ENCODE results near the gene ALDOB. TPM values are rescaled to one million over a fixed set of nuclear protein-coding genes. Genes with fewer than 3 reads are reported as not detected.

The ALDOB gene
- polyA plus RNA-seq, 1 donor from 2014 or later, result not detected

GRCh38 chr9:101481261-101481660 is 45.7 kb upstream of the ALDOB start:
- Histone ChIP-seq H4K20me1 (ENCODE audit: insufficient read depth) (no peaks in the 10 kb centered on the region), H3F3A (ENCODE audit: insufficient read depth, low read length, poor library complexity, severe bottlenecking) (no peaks in the 10 kb centered on the region), H3K79me2 (replicated peaks; ENCODE audit: insufficient read depth, low read length) (peaks cover 5% of the 10 kb centered on the region), H3K9me3 (ENCODE audit: low read length) (no peaks in the 10 kb centered on the region), H3K36me3 (ENCODE audit: insufficient read depth, low read length) (peaks cover 2% of the 10 kb centered on the region), H3K4me2 (ENCODE audit: low read length) (no peak overlapping the region), H3K4me3 (ENCODE audit: low read length) (no peak overlapping the region), H3K27me3 (ENCODE audit: insufficient read depth, low read depth, low read length) (peaks cover 5% of the 10 kb centered on the region), H3K27ac (ENCODE audit: low read length) (no peak overlapping the region), H3K9ac (ENCODE audit: low read length) (no peak overlapping the region), H2AFZ (ENCODE audit: low read depth, low read length) (no peak overlapping the region), H3K9me2 (ENCODE audit: insufficient read depth, low read length) (no peaks in the 10 kb centered on the region)
- TF ChIP-seq MXI1 (conservative IDR thresholded peaks at IDR 0.05; ENCODE audit: poor library complexity, severe bottlenecking) (no peak), POLR2AphosphoS5 (IDR thresholded peaks at IDR 0.05) (no peak), SMC3 (conservative IDR thresholded peaks at IDR 0.05; ENCODE audit: poor library complexity) (no peak), CTCF (IDR thresholded peaks at IDR 0.05; ENCODE audit: poor library complexity, severe bottlenecking) (no peak), REST (IDR thresholded peaks at IDR 0.05; ENCODE audit: borderline replicate concordance) (no peak), TAF1 (IDR thresholded peaks at IDR 0.05; ENCODE audit: low read depth) (no peak), EP300 (conservative IDR thresholded peaks at IDR 0.05; ENCODE audit: poor library complexity, severe bottlenecking) (no peak), EZH2 (IDR thresholded peaks at IDR 0.05; ENCODE audit: borderline replicate concordance, insufficient read depth, low read length, poor library complexity, severe bottlenecking) (no peak), RAD21 (conservative IDR thresholded peaks at IDR 0.05) (no peak)

- TF ChIP-seq EP300 (conservative IDR thresholded peaks at IDR 0.05; ENCODE audit: poor library complexity, severe bottlenecking) (no peak), POLR2AphosphoS5 (IDR thresholded peaks at IDR 0.05) (no peak), CTCF (IDR thresholded peaks at IDR 0.05; ENCODE audit: poor library complexity, severe bottlenecking) (no peak), MXI1 (conservative IDR thresholded peaks at IDR 0.05; ENCODE audit: poor library complexity, severe bottlenecking) (no peak), EZH2 (IDR thresholded peaks at IDR 0.05; ENCODE audit: borderline replicate concordance, insufficient read depth, low read length, poor library complexity, severe bottlenecking) (no peak), SMC3 (conservative IDR thresholded peaks at IDR 0.05; ENCODE audit: poor library complexity) (no peak)
- Histone ChIP-seq H3F3A (ENCODE audit: insufficient read depth, low read length, poor library complexity, severe bottlenecking) (no peaks in the 10 kb centered on the region), H3K9ac (ENCODE audit: low read length) (no peak overlapping the region), H3K9me2 (ENCODE audit: insufficient read depth, low read length) (no peaks in the 10 kb centered on the region), H3K79me2 (replicated peaks; ENCODE audit: insufficient read depth, low read length) (peaks cover 5% of the 10 kb centered on the region), H3K4me3 (ENCODE audit: low read length) (no peak overlapping the region), H2AFZ (ENCODE audit: low read depth, low read length) (no peak overlapping the region), H3K27ac (ENCODE audit: low read length) (no peak overlapping the region), H3K36me3 (ENCODE audit: insufficient read depth, low read length) (peaks cover 6% of the 10 kb centered on the region), H3K4me2 (ENCODE audit: low read length) (no peak overlapping the region), H4K20me1 (ENCODE audit: insufficient read depth) (no peaks in the 10 kb centered on the region), H3K9me3 (ENCODE audit: low read length) (no peaks in the 10 kb centered on the region), H3K27me3 (ENCODE audit: insufficient read depth, low read depth, low read length) (no peaks in the 10 kb centered on the region)
Measured at GRCh38 chr9:101480386-101480785, 44.8 kb upstream of the ALDOB start.

Data from neural cell (in vitro differentiated cells).